WTC11 (cell line): ENCODE data around the gene CYB5B. TPM values are rescaled to one million over a fixed set of nuclear protein-coding genes. Genes with fewer than 3 reads are reported as not detected.

Experiments
- ATAC-seq: fragments of 200-7000 bp; cut with Tn5 transposase; 2 replicates; pipeline ENCODE4 v1.10.0; 2021; ENCODE audit warnings: mild to moderate bottlenecking, moderate library complexity
- CTCF ChIA-PET: fragments of 300-600 bp; sonication (Branson Sonifier 250); formaldehyde crosslinking; loops from one replicate; lab custom pipeline; 2021; ENCODE audit warnings: antibody characterized with exemption; lab: Charles Lee
- POLR2A ChIA-PET: fragments of 350-600 bp; sonication (Branson Sonifier 250); formaldehyde crosslinking; loops from one replicate; lab custom pipeline; 2021; ENCODE audit warnings: antibody characterized with exemption; lab: Charles Lee
- DNase-seq: peaks from one replicate; pipeline ENCODE4 v3.0.0; 2021; ENCODE audit warnings: low spot score
- H3K27ac Mint-ChIP-seq: 2 replicates; pipeline ENCODE4 v1.8.0; 2021; ENCODE audit warnings: mixed read lengths
- H3K27me3 Mint-ChIP-seq: 2 replicates; pipeline ENCODE4 v1.8.0; 2021; ENCODE audit warnings: low read depth, mild to moderate bottlenecking, moderate library complexity, mixed read lengths
- H3K36me3 Mint-ChIP-seq: 2 replicates; pipeline ENCODE4 v1.8.0; 2021; ENCODE audit warnings: mixed read lengths
- H3K4me1 Mint-ChIP-seq: 2 replicates; pipeline ENCODE4 v1.8.0; 2022; ENCODE audit warnings: mixed read lengths
- H3K4me3 Mint-ChIP-seq: 2 replicates; pipeline ENCODE4 v1.8.0; 2021; ENCODE audit warnings: mild to moderate bottlenecking, moderate library complexity, mixed read lengths
- H3K9me3 Mint-ChIP-seq: 2 replicates; pipeline ENCODE4 v1.8.0; 2021; ENCODE audit warnings: mixed read lengths
- CBFB ChIP-seq: sonication (generic); formaldehyde crosslinking; IDR thresholded peaks from 2 replicates; pipeline ENCODE4 v1.8.1; 2022; ENCODE audit warnings: mild to moderate bottlenecking, low read depth, missing genetic modification reagents
- ESRRA ChIP-seq: sonication (generic); formaldehyde crosslinking; IDR thresholded peaks from 2 replicates; pipeline ENCODE4 v1.8.1; 2022; ENCODE audit warnings: mild to moderate bottlenecking, missing genetic modification reagents, borderline replicate concordance
- GABPB1 ChIP-seq: sonication (generic); formaldehyde crosslinking; IDR thresholded peaks from 2 replicates; pipeline ENCODE4 v1.8.1; 2023; ENCODE audit warnings: mild to moderate bottlenecking, missing genetic modification reagents
- NFATC4 ChIP-seq: fragments of 250-450 bp; sonication (Bioruptor Pico); IDR thresholded peaks from 2 replicates; pipeline ENCODE4 v1.9.0; 2021; ENCODE audit warnings: mild to moderate bottlenecking
- RORB ChIP-seq: fragments of 250-450 bp; sonication (Bioruptor Pico); IDR thresholded peaks from 2 replicates; pipeline ENCODE4 v1.9.0; 2021; ENCODE audit warnings: mild to moderate bottlenecking
- TEAD1 ChIP-seq: sonication (generic); formaldehyde crosslinking; IDR thresholded peaks from 2 replicates; pipeline ENCODE4 v1.8.0; 2022; ENCODE audit warnings: mild to moderate bottlenecking, missing genetic modification reagents
- TEAD4 ChIP-seq: sonication (generic); formaldehyde crosslinking; IDR thresholded peaks from 2 replicates; pipeline ENCODE4 v1.8.0; 2022; ENCODE audit warnings: mild to moderate bottlenecking, missing genetic modification reagents
- ZNF121 ChIP-seq: sonication (generic); formaldehyde crosslinking; IDR thresholded peaks from 2 replicates; pipeline ENCODE4 v1.8.0; 2023; ENCODE audit warnings: missing genetic modification reagents
- ZNF232 ChIP-seq: sonication (generic); formaldehyde crosslinking; IDR thresholded peaks from 2 replicates; pipeline ENCODE4 v1.8.0; 2022; ENCODE audit warnings: mild to moderate bottlenecking, missing genetic modification reagents
- ZNF317 ChIP-seq: sonication (generic); formaldehyde crosslinking; IDR thresholded peaks from 2 replicates; pipeline ENCODE4 v1.8.1; 2023; ENCODE audit warnings: low read depth, mild to moderate bottlenecking, moderate library complexity, missing genetic modification reagents, borderline replicate concordance
- total RNA-seq: library from RNA; stranded (reverse); gene quantifications from 3 replicates; pipeline ENCODE4 v1.2.3, GENCODE V29; 2021
- TF ChIP-seq, protein P1 (sequence below): fragments of 250-450 bp; sonication (Bioruptor Pico); IDR thresholded peaks from 2 replicates; pipeline ENCODE4 v1.9.0; 2021; ENCODE audit warnings: mild to moderate bottlenecking
- TF ChIP-seq, protein P2 (sequence below): sonication (generic); formaldehyde crosslinking; IDR thresholded peaks from 2 replicates; pipeline ENCODE4 v1.8.0; 2023; ENCODE audit warnings: missing genetic modification reagents
- TF ChIP-seq, protein P3 (sequence below): sonication (generic); formaldehyde crosslinking; IDR thresholded peaks from 2 replicates; pipeline ENCODE4 v1.8.0; 2023; ENCODE audit warnings: mild to moderate bottlenecking, missing genetic modification reagents
- TF ChIP-seq, protein P4 (sequence below): fragments of 250-450 bp; sonication (Bioruptor Pico); IDR thresholded peaks from 2 replicates; pipeline ENCODE4 v1.9.0; 2021; ENCODE audit warnings: moderate library complexity, mild to moderate bottlenecking, inconsistent platforms, borderline replicate concordance
- TF ChIP-seq, protein P5 (sequence below): fragments of 200-600 bp; IDR thresholded peaks from 2 replicates; pipeline ENCODE4 v1.8.0; 2022; ENCODE audit warnings: antibody characterized with exemption
- TF ChIP-seq, protein P6 (sequence below): sonication (generic); formaldehyde crosslinking; conservative IDR thresholded peaks from 2 replicates; pipeline ENCODE4 v1.8.1; 2023; ENCODE audit warnings: mild to moderate bottlenecking, low read depth, missing genetic modification reagents, moderate library complexity
- TF ChIP-seq, protein P7 (sequence below): sonication (generic); formaldehyde crosslinking; IDR thresholded peaks from 2 replicates; pipeline ENCODE4 v1.8.1; 2023; ENCODE audit warnings: mild to moderate bottlenecking, missing genetic modification reagents

Gene CYB5B
- total RNA-seq, 1 experiment from 2014 or later, result 109 TPM

DNA sequence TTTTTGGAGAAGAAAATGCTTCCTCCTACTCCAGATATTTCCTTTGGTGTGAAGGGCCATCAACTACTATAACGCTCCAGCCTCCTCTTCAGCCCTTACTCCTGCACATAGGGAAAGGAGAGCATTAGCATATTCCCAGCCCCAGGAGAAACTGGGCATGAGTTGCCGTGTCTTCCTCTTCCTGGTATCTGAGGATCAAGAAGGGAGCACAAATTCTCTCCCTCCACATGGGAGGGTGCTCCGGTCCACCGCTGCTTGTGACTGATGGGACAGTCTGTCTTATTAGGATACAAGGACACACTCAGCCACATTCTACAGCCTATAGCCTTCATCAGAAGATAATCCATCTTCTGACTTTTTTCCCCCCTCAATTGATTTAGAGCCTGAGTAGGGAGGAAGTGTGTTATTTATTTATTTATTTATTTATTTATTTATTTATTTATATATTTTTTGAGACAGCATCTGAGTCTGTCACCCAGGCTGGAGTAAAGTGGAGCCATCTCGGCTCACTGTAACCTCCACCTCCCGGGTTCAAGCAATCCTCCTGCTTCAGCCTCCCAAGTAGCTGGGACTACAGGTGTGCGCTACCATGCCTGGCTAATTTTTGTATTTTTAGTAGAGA is 16.6 kb upstream of the CYB5B start:
- Mint-ChIP-seq H3K4me1 (peaks cover 10% of the 10 kb centered on the region), H3K27me3 (no peaks in the 10 kb centered on the region), H3K4me3 (no peak overlapping the region)
- CTCF ChIA-PET, result interaction anchor here (0.6 to 4.4 kb wide), 3 partner anchors 9 to 460 kb away, joined by 4 to 17 read pairs (median 6); no protein-coding TSS in a partner anchor
- ATAC-seq (no peak), DNase-seq (no peak)
- POLR2A ChIA-PET, result no interaction called here
- TF ChIP-seq, protein P1, sequence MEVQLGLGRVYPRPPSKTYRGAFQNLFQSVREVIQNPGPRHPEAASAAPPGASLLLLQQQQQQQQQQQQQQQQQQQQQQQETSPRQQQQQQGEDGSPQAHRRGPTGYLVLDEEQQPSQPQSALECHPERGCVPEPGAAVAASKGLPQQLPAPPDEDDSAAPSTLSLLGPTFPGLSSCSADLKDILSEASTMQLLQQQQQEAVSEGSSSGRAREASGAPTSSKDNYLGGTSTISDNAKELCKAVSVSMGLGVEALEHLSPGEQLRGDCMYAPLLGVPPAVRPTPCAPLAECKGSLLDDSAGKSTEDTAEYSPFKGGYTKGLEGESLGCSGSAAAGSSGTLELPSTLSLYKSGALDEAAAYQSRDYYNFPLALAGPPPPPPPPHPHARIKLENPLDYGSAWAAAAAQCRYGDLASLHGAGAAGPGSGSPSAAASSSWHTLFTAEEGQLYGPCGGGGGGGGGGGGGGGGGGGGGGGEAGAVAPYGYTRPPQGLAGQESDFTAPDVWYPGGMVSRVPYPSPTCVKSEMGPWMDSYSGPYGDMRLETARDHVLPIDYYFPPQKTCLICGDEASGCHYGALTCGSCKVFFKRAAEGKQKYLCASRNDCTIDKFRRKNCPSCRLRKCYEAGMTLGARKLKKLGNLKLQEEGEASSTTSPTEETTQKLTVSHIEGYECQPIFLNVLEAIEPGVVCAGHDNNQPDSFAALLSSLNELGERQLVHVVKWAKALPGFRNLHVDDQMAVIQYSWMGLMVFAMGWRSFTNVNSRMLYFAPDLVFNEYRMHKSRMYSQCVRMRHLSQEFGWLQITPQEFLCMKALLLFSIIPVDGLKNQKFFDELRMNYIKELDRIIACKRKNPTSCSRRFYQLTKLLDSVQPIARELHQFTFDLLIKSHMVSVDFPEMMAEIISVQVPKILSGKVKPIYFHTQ, result no peak
- TF ChIP-seq, protein P2, sequence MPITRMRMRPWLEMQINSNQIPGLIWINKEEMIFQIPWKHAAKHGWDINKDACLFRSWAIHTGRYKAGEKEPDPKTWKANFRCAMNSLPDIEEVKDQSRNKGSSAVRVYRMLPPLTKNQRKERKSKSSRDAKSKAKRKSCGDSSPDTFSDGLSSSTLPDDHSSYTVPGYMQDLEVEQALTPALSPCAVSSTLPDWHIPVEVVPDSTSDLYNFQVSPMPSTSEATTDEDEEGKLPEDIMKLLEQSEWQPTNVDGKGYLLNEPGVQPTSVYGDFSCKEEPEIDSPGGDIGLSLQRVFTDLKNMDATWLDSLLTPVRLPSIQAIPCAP (CRISPR knock-in tag), result no peak
- TF ChIP-seq, protein P3, sequence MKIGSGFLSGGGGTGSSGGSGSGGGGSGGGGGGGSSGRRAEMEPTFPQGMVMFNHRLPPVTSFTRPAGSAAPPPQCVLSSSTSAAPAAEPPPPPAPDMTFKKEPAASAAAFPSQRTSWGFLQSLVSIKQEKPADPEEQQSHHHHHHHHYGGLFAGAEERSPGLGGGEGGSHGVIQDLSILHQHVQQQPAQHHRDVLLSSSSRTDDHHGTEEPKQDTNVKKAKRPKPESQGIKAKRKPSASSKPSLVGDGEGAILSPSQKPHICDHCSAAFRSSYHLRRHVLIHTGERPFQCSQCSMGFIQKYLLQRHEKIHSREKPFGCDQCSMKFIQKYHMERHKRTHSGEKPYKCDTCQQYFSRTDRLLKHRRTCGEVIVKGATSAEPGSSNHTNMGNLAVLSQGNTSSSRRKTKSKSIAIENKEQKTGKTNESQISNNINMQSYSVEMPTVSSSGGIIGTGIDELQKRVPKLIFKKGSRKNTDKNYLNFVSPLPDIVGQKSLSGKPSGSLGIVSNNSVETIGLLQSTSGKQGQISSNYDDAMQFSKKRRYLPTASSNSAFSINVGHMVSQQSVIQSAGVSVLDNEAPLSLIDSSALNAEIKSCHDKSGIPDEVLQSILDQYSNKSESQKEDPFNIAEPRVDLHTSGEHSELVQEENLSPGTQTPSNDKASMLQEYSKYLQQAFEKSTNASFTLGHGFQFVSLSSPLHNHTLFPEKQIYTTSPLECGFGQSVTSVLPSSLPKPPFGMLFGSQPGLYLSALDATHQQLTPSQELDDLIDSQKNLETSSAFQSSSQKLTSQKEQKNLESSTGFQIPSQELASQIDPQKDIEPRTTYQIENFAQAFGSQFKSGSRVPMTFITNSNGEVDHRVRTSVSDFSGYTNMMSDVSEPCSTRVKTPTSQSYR (CRISPR knock-in tag), result no peak
- TF ChIP-seq TEAD1 (CRISPR knock-in tag) (no peak), TEAD4 (CRISPR knock-in tag) (no peak), GABPB1 (CRISPR knock-in tag) (no peak), CBFB (CRISPR knock-in tag) (no peak), RORB (CRISPR knock-in tag) (no peak), ZNF317 (CRISPR knock-in tag) (no peak)
- TF ChIP-seq, protein P4, sequence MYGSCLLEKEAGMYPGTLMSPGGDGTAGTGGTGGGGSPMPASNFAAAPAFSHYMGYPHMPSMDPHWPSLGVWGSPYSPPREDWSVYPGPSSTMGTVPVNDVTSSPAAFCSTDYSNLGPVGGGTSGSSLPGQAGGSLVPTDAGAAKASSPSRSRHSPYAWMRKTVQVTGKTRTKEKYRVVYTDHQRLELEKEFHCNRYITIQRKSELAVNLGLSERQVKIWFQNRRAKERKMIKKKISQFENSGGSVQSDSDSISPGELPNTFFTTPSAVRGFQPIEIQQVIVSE (CRISPR knock-in tag), result no peak
- TF ChIP-seq, protein P5, sequence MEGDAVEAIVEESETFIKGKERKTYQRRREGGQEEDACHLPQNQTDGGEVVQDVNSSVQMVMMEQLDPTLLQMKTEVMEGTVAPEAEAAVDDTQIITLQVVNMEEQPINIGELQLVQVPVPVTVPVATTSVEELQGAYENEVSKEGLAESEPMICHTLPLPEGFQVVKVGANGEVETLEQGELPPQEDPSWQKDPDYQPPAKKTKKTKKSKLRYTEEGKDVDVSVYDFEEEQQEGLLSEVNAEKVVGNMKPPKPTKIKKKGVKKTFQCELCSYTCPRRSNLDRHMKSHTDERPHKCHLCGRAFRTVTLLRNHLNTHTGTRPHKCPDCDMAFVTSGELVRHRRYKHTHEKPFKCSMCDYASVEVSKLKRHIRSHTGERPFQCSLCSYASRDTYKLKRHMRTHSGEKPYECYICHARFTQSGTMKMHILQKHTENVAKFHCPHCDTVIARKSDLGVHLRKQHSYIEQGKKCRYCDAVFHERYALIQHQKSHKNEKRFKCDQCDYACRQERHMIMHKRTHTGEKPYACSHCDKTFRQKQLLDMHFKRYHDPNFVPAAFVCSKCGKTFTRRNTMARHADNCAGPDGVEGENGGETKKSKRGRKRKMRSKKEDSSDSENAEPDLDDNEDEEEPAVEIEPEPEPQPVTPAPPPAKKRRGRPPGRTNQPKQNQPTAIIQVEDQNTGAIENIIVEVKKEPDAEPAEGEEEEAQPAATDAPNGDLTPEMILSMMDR, result no peak
- TF ChIP-seq, all 79 proteins: peak for 0
- Mint-ChIP-seq H3K36me3 (no peaks in the 10 kb centered on the region), H3K27ac (peak overlapping the region; percentile 20; the same call in 1 of the 2 replicates), H3K9me3 (peaks cover 4% of the 10 kb centered on the region)

DNA sequence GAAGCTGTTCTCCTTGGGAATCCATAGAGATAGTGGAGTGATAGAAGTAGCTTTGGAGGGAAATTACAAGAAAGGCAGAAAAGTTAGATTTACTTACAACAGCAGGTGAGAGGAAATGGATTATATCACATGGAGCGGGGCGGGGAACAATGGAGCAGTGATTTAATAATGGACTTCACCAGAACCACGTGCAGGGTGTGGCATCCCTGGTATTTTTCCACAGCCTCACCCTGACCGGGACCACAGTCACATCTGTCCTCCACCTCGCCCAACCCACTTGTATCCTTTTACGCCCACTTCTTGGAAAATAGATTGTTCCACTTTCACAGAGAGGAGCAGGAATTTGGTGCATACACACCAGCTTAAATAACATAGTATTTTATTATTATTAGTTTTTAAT is 15.9 kb upstream of the CYB5B start:
- Mint-ChIP-seq H3K4me1 (peaks cover 10% of the 10 kb centered on the region), H3K27me3 (no peaks in the 10 kb centered on the region)
- DNase-seq, result no peak
- no peak for ATAC-seq
- CTCF ChIA-PET, result interaction anchor here (1.1 to 4.4 kb wide), 2 partner anchors 10 to 12 kb away, joined by 8 to 17 read pairs; no protein-coding TSS in a partner anchor
- TF ChIP-seq ZNF121, result no peak
- TF ChIP-seq NFATC4 (CRISPR knock-in tag), result no peak
- TF ChIP-seq ZNF232 (CRISPR knock-in tag), result no peak
- TF ChIP-seq ESRRA, result no peak
- TF ChIP-seq, protein P6, sequence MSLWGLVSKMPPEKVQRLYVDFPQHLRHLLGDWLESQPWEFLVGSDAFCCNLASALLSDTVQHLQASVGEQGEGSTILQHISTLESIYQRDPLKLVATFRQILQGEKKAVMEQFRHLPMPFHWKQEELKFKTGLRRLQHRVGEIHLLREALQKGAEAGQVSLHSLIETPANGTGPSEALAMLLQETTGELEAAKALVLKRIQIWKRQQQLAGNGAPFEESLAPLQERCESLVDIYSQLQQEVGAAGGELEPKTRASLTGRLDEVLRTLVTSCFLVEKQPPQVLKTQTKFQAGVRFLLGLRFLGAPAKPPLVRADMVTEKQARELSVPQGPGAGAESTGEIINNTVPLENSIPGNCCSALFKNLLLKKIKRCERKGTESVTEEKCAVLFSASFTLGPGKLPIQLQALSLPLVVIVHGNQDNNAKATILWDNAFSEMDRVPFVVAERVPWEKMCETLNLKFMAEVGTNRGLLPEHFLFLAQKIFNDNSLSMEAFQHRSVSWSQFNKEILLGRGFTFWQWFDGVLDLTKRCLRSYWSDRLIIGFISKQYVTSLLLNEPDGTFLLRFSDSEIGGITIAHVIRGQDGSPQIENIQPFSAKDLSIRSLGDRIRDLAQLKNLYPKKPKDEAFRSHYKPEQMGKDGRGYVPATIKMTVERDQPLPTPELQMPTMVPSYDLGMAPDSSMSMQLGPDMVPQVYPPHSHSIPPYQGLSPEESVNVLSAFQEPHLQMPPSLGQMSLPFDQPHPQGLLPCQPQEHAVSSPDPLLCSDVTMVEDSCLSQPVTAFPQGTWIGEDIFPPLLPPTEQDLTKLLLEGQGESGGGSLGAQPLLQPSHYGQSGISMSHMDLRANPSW, result no peak
- no peak for TF ChIP-seq GABPB1 (CRISPR knock-in tag)
- TF ChIP-seq, protein P7, sequence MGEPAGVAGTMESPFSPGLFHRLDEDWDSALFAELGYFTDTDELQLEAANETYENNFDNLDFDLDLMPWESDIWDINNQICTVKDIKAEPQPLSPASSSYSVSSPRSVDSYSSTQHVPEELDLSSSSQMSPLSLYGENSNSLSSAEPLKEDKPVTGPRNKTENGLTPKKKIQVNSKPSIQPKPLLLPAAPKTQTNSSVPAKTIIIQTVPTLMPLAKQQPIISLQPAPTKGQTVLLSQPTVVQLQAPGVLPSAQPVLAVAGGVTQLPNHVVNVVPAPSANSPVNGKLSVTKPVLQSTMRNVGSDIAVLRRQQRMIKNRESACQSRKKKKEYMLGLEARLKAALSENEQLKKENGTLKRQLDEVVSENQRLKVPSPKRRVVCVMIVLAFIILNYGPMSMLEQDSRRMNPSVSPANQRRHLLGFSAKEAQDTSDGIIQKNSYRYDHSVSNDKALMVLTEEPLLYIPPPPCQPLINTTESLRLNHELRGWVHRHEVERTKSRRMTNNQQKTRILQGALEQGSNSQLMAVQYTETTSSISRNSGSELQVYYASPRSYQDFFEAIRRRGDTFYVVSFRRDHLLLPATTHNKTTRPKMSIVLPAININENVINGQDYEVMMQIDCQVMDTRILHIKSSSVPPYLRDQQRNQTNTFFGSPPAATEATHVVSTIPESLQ (CRISPR knock-in tag), result no peak
- TF ChIP-seq, all 79 proteins: peak for 0
- Mint-ChIP-seq H3K4me3 (no peak overlapping the region), H3K9me3 (peaks cover 4% of the 10 kb centered on the region), H3K36me3 (no peaks in the 10 kb centered on the region), H3K27ac (no peak overlapping the region)
- POLR2A ChIA-PET, result no interaction called here
